ENCODE measurements around the gene ITGA2. TPM values are rescaled to one million over a fixed set of nuclear protein-coding genes. Genes with fewer than 3 reads are reported as not detected.

ITGA2 gene
- total RNA-seq, 3 donors from 2014 or later = 0.80 to 33.7 (median 11.8) TPM

DNA sequence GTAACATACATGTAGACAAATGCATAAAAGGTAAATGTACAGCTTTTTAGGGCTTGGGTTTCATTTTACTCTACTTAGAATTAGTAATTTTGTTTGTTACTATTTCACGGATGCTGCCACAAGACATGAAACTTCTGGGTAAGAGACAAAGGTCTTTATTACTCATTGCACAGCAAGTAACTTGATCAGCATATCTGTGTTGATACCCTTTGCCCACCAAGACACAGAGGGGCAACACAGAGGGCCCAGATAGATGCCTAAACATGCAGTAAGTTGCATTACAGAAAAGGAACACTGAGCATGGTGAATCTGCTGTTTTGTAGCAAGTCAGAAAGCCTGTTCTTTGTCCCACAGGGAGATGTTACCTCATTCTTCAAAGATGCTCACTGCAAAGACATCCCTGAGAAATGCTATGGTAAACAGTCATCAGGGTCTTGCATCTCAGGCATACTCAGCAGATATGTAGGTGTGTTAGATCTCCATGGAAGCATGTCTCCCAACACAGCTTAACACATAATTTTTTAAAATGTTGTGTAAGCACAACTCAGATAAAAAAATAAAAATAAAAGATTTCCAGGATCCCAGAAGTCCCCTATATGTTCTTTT lies 10.3 kb downstream of the ITGA2 start:
- no peak overlapping the region for H3K4me3 ChIP-seq
- H3K27me3 ChIP-seq = no peaks in the 10 kb centered on the region
- no peaks in the 10 kb centered on the region for H3K9me3 ChIP-seq
- peak overlapping the region in 1 of 2 donors; percentile 22 for H3K27ac ChIP-seq
- TF ChIP-seq, protein P1, sequence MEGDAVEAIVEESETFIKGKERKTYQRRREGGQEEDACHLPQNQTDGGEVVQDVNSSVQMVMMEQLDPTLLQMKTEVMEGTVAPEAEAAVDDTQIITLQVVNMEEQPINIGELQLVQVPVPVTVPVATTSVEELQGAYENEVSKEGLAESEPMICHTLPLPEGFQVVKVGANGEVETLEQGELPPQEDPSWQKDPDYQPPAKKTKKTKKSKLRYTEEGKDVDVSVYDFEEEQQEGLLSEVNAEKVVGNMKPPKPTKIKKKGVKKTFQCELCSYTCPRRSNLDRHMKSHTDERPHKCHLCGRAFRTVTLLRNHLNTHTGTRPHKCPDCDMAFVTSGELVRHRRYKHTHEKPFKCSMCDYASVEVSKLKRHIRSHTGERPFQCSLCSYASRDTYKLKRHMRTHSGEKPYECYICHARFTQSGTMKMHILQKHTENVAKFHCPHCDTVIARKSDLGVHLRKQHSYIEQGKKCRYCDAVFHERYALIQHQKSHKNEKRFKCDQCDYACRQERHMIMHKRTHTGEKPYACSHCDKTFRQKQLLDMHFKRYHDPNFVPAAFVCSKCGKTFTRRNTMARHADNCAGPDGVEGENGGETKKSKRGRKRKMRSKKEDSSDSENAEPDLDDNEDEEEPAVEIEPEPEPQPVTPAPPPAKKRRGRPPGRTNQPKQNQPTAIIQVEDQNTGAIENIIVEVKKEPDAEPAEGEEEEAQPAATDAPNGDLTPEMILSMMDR (IDR thresholded peaks at IDR 0.05) = no peak
- TF ChIP-seq POLR2AphosphoS5 (IDR thresholded peaks at IDR 0.05) (no peak), POLR2A (IDR thresholded peaks at IDR 0.05) (no peak)
- no peaks in the 10 kb centered on the region for H3K4me1 ChIP-seq
- H3K36me3 ChIP-seq = no peaks in the 10 kb centered on the region
- intact Hi-C loops (cut with DNase I; ENCODE audit: low total_unique reads) = no loop called here
- DNase-seq (ENCODE audit: low spot score in 2 of 2) = no peak

DNA sequence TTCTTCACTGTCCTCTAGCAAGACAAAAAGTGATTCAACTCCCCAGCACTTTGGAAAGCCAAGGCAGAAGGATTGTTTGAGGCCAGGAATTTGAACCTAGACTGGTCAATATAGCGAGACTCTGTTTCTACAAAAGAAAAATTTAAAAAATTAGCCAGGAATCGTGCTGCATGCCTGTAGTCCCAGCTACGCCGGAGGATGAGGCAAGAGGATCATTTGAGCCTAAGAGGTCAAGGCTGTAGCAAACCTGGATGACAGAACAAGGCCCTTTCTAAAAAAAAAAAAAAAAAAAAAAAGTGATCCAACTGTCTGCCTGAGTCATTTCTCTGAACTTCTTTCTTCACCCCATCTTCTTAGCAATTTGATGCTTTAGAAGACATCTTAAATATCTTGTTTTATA lies 12.4 kb downstream of the ITGA2 start:
- H3K27me3 ChIP-seq = no peaks in the 10 kb centered on the region
- DNase-seq (ENCODE audit: low spot score in 2 of 2) = no peak
- intact Hi-C loops (cut with DNase I; ENCODE audit: low total_unique reads) = no loop called here
- H3K36me3 ChIP-seq = no peaks in the 10 kb centered on the region
- no peak overlapping the region for H3K4me3 ChIP-seq
- TF ChIP-seq POLR2AphosphoS5 (IDR thresholded peaks at IDR 0.05) = no peak
- TF ChIP-seq, protein P1 (IDR thresholded peaks at IDR 0.05) = no peak
- TF ChIP-seq POLR2A (IDR thresholded peaks at IDR 0.05) = no peak
- no peak overlapping the region for H3K27ac ChIP-seq
- no peaks in the 10 kb centered on the region for H3K9me3 ChIP-seq
- no peaks in the 10 kb centered on the region for H3K4me1 ChIP-seq

DNA sequence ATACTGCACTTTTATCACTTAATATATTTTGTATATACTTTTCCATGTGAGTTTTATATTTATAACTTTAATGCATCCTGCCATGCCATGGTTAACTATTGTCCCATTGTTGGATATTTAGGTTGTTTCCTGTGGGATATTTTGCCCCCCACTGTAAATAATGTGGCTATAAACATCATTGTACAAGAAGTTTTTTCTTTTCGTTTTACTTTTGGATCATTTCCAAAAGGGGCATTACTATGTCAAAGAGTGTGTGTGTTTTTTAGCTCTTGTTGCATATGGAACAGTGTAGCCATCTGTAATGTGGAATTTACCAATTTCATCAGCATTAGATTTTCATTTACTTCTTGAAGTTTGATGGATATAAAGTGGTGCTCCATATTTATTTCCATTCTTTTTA lies 13.3 kb downstream of the ITGA2 start:
- Histone ChIP-seq H3K36me3 (no peaks in the 10 kb centered on the region), H3K27ac (no peak overlapping the region), H3K4me1 (no peaks in the 10 kb centered on the region), H3K27me3 (no peaks in the 10 kb centered on the region), H3K9me3 (no peaks in the 10 kb centered on the region), H3K4me3 (no peak overlapping the region)
- intact Hi-C loops (cut with DNase I; ENCODE audit: low total_unique reads) = no loop called here
- TF ChIP-seq POLR2A (IDR thresholded peaks at IDR 0.05) (no peak), POLR2AphosphoS5 (IDR thresholded peaks at IDR 0.05) (no peak)
- TF ChIP-seq, protein P1 (IDR thresholded peaks at IDR 0.05) = no peak
- no peak for DNase-seq (ENCODE audit: low spot score in 2 of 2)

DNA sequence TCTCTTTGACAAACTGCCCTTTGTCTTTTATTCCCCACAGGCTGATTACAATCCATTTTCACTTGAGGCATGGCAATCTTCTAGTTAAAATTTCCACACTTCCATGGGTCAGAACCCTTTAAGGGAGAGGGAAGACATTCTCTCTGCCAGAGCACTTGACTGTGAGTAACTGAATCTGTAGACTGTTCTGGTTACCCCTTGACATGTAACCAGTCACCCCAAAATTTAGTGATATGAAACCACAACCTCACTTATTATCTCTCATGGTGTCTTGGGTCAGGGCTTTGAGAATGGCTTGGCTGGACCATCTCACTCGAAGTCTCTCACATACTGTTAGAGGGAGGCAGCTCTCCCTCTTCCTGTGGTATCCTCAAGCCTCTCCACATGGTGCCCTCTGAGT lies 14.0 kb downstream of the ITGA2 start:
- H3K36me3 ChIP-seq = no peaks in the 10 kb centered on the region
- no peaks in the 10 kb centered on the region for H3K9me3 ChIP-seq
- no peak overlapping the region for H3K27ac ChIP-seq
- DNase-seq (ENCODE audit: low spot score in 2 of 2) = no peak
- no peaks in the 10 kb centered on the region for H3K27me3 ChIP-seq
- H3K4me3 ChIP-seq = no peak overlapping the region
- TF ChIP-seq, protein P1 (IDR thresholded peaks at IDR 0.05) = no peak
- TF ChIP-seq POLR2A (IDR thresholded peaks at IDR 0.05) = no peak
- no peak for TF ChIP-seq POLR2AphosphoS5 (IDR thresholded peaks at IDR 0.05)
- no peaks in the 10 kb centered on the region for H3K4me1 ChIP-seq
- intact Hi-C loops (cut with DNase I; ENCODE audit: low total_unique reads) = no loop called here

DNA sequence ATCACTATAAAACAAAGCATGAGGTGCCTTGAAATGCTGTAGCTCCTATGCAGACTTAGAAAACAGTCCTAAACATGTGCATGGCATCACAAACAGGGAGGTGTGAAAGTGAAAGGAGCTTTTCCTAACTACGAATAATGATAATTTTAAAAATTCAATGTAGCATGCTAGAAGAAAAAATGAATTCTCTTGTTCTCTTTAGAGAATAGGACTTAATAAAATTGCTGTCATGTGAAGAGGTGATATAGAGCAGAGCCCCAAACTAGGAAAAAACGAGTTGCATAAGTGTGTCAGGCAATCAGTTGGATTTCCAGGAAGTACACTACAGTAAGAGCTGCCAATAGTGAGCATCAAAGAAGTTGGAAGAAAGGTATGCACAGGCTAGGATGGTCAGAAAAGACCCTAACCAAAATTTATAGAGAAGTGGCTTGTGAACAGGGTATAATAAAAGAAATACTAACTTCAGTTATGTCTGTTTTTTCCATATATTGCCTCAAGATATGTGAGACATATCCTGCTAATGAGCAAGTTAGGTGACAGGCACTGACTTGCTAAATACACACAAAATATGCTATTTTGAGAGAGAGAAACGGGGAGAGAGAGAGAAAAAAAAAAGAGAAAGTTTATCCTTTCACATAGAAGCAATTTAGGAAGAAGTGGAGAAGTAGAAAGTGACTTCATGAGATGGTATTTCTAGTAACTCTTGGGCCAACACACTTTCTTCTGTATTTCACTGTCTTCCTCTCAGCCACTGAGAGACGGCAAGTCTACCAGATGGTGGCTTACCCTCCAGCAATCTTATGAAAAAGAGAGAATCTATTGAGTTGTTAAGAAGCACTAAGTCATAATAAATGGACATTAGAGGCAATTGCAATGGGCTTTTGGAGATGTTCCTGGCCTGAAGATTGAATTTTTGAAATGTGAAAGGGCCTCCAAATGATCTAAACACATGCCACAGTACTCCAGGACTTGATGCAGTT lies 18.0 kb downstream of the ITGA2 start:
- no peaks in the 10 kb centered on the region for H3K9me3 ChIP-seq
- intact Hi-C loops (cut with DNase I; ENCODE audit: low total_unique reads) = no loop called here
- H3K36me3 ChIP-seq = no peaks in the 10 kb centered on the region
- no peak for DNase-seq (ENCODE audit: low spot score in 2 of 2)
- no peak overlapping the region for H3K4me3 ChIP-seq
- H3K27me3 ChIP-seq = no peaks in the 10 kb centered on the region
- TF ChIP-seq, protein P1 (IDR thresholded peaks at IDR 0.05) = no peak
- TF ChIP-seq POLR2AphosphoS5 (IDR thresholded peaks at IDR 0.05) (no peak), POLR2A (IDR thresholded peaks at IDR 0.05) (no peak)
- peak overlapping the region in 1 of 2 donors; percentile 4 for H3K27ac ChIP-seq
- no peaks in the 10 kb centered on the region for H3K4me1 ChIP-seq
